ENCODE measurements around the gene ARL4D.
"Not testable (repeated sequence)": the region's sequence is repeated elsewhere in the genome, so short reads cannot be mapped to it uniquely, and the experiment has no call there.

Gene ARL4D, protein sequence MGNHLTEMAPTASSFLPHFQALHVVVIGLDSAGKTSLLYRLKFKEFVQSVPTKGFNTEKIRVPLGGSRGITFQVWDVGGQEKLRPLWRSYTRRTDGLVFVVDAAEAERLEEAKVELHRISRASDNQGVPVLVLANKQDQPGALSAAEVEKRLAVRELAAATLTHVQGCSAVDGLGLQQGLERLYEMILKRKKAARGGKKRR
- 1.3 to 6.0 reads per million in 2 donors for total RNA-seq

DNA sequence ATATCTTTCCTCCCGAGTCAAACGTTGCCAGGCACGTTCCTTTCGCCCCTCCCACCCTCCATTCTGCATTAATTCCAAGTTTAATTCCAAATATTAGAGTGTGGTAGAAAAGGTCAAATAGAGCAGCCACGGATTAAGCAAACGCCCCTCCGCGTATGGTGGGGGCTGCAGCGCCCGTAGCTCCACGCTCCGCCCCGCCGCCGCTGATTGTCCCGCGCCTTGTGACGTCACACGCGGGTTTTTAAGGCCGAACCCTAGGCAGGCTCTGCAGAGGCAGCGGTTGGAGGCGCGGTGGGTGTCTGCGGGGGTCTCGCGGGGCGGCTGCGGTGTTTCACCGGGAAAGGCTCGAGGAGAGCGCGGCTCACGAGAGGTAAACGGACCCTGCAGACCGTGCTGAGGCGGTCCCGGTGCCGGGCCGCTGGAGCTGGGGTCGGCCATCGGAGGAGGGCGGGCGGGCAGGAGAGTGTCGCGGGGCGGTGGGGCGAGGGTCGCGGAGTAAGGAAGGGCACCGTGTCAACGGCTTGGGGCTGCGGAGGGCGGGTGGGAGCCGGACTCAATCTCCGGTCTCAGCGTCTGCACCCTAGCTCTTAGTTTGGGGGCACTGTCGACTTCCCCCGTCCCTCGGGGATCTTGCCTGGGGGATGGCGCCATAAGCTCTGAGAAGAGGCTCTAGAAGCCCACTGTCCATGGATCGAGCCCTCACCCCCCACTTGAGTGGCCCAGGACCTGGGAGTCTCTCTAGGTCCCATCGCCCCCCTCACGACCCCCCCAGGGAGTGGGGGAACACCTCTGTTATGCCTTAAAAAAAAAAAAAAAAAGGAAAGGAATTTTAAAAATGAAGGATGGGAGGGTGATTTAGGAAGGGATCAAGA, at the start of gene ARL4D:
Gene ARL4D, plus strand, starts transcription at position 270 of the 872 bp plus-strand sequence. CDS start 740 bp downstream, outside the sequence.
- DNase-seq = peak; percentile 83

DNA sequence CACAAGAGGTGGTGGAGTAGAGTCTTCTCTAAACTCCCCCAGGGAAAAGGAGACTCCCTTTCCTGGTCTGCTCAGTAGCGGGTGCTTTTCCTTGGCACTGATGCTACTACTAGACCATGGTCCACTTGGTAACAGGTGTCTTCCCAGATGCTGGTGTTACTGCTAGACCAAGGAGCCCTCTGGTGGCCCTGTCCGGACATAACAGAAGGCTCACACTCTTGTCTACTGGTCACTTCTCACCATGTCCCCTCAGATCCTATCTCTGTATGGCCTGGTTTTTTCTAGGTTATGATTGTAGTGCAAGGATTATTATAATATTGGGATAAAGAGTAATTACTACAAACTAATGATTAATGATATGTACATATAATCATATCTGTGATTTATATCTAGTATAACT, 49.7 kb upstream of the ARL4D start:
- no peak for DNase-seq

DNA sequence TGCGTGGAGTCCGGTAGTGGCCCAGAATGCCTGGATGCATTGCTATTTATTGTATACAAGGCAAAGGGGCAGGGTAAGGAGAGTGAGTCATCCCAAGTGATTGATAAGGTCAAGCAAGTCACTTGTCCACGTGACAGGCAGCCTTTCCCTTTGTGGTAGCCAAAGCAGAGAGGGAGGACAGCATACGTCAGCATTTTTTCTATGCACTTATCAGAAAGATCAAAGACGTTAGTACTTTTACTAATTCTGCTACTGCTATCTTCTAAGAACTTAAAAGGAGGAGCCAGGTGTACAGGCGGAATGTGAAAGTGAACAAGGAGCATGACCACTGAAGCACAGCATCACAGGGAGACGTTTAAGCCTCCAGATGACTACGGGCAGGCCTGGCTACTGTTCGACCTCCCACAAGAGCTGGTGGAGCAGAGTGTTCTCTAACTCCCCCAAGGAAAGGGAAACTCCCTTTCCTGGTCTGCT, 47.9 kb upstream of the ARL4D start:
- DNase-seq = no peak

DNA sequence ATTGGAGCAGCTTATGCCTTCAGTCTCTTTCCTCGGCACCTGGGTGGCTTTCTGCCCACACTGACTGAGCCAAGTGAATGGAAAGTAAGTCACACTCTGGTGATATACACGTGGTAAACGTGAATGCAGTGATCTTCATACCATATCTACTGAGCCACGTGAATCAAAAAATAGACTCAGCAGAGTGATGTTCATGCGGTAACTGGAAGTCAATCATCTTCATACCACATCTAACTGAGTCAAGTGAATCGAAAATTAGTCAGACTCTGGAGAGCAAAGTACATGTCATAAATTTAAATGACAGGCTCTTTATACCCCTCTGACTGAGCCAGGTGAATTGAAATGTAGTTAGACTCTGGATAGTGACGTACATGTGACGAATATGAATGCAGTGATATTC, 47.1 kb upstream of the ARL4D start:
- DNase-seq = no peak

DNA sequence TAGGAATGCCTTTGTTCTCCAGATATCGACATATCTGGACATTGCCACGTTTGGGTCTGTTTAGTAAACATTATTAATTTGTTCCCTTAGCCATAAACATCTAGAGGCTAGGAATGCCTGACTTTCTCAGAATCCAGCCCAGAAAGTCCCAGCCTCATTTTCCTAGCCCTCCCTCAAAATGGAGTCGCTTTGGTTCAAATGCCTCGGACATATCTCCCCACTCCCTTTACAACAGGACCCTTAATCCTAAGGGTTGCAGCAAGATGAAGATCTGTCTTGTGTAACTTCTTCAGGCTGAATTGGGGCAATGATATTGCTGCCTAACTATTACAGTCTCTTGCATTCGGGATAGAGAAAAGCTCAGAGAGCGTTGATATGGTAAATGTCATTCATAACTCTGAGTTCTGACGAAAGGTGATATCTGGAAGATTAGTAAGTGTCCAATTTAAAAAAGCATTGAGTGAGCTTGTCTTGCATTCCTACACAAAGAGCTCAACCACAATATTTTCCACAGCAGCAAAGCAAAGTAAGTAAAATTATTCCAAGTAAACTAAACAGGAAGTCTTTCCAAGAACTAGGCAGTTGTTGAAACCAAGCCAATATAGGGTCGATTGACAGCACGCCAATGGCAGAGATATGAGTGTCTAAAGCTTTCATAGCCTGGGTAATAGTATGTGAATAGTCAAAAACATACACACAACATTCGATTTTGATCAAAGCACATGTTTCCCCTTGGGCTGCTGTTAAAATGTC, 46.0 kb upstream of the ARL4D start:
- DNase-seq = no peak

DNA sequence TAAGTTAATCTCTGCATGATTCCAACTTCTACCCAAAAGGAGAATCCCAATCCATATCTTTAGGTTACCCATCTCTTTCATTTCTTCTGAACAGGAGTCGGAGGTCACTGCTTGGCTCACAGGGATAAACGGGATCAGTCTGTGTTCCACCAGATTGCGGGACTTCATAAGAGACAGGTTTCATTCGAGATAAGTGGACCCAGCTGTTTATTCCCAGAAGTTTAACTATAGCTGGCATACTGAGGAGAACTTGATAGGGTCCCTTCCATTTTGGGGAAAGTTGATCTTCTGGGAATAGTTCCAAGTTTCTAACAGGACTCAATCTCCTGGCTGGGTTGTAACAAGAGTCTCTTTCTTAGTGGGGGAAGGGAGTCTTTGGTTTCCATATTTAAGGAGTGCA, 45.4 kb upstream of the ARL4D start:
- DNase-seq = no peak

DNA sequence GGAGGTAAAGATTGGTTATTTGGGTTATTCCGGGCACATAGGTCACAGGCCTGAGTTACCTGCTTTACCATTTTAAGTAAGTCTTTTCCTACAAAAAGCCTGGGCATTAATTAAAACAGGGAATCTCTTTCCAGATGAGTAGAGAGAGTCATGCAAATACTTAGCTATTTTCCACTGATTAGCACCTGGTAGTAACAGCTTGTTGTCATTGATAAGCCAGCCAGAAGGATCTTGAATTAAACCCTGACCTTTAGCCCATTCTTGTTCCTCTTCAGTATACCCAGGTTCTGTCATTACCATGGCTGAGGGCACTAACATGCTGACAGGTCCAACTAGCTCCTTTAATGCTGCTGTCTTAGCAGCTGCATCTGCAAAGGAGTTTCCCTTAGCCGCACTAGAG, 44.4 kb upstream of the ARL4D start:
- no peak for DNase-seq

DNA sequence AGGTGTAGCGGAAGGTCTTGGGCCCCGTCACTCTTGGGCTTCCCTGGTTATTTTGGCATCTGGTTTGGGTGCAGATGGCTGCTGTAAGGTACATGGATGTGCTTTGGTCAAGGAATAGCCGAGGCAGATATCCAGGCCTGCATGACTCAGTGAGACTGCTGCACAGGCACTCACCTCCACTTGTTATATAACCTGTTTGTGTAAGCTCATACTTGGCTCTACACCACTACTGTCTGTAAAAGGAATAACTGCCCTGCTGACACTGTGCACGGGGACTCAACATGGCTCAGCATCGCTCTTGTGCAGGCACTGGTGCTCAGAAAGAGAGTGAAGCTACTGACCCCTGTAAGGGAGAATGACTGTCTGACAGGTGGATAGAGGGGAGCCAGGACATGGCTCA, 42.3 kb upstream of the ARL4D start:
- DNase-seq = no peak

DNA sequence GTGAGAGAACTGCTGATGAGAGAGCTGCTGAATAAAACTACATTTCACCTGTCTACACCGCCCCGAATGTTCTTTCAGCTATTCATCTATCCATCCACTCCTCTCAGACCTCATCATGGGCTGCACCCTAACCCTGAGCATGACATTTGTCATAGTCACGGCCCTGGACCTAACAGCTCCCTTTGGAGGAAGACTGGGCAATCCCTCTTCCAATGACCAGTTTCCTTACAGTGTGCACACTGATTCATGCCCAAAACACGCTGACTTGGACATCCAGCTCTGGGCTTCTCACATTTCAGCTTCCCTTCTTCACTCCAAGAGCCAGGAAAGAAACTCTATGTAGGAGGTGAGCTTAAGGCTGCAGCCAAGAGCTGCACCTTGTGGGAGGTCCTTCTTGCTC, 41.8 kb upstream of the ARL4D start:
- no peak for DNase-seq

DNA sequence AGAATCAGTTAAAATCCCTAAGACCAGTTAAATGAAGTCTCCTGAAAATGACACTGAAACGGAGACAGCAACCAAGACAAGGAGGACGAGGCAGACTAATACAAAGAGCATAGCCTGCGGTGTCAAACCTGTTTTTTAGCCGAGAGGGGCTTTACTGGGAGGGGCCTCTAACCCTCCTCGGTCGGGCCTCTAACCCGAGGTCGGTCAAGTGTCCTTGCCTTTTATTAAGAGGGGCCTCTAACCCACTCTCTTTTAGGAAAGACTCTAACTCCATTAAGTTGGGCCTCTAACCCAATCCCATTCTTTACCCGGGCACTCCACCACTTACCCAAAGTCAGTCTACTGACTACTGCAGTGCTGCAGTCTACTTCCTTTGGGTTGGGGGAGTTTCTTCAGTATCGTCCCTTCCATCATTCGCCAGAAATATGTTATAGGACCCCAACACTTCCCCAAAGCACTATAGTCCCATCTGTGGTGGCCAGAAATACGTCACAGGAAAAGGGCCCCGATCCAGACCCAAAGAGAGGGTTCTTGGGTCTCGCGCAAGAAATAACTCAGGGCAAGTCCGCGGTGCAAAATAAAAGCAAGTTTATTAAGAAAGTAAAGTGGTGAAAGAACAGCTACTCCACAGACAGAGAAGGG, 39.2 kb upstream of the ARL4D start:
- DNase-seq = no peak

DNA sequence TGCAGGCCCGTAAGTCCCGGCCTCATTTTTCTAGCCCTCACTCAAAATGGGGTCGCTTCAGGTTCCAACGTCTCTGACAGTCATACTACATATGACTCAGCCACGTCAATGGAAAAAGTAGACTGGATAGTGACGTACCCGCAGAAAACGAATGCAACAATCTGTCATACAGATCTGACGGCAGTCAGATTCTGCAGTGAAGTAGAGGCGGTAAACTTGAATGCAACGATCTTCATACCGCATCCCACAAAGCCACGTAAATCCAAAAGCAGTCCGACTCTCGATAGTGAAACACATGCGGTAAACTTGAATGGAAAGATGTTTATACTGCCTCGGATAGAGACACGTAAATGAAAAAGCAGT, 38.4 kb upstream of the ARL4D start:
- peak; percentile 37 for DNase-seq

DNA sequence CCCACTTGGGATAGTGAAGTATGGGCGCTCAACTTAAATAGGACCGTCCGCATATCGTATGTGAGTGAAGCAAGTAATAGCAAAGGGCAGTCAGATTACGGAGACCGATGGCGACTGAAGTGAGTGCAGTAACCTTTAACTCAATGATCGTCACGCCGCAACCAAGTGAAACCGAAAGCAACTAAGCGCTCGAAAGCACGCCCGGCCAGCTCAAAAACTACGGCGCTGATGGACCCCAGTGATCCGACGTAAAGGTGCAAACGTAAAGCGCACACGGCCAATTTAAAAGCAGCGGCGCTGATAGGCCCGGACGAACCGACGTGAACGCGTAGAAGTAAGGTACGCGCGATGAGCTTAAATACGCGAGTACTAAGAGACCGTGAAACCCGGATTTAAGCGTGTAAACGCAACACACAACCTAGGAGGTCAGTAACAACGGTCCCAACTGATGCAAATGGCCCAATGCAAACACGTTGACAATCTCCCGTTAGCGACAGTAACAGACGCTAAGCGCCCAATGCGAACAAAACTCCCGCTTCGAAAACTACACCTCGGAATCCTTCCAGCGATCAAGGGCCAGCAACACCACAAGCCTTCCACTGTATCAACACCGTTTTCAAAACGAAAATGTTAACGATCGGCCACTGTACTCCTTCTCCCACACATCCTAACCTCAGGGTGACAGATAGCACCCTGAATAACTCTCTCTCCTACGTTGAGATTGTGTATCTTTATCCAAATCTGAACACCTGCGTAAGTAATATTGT, 37.9 kb upstream of the ARL4D start:
- peak; percentile 64 for DNase-seq

DNA sequence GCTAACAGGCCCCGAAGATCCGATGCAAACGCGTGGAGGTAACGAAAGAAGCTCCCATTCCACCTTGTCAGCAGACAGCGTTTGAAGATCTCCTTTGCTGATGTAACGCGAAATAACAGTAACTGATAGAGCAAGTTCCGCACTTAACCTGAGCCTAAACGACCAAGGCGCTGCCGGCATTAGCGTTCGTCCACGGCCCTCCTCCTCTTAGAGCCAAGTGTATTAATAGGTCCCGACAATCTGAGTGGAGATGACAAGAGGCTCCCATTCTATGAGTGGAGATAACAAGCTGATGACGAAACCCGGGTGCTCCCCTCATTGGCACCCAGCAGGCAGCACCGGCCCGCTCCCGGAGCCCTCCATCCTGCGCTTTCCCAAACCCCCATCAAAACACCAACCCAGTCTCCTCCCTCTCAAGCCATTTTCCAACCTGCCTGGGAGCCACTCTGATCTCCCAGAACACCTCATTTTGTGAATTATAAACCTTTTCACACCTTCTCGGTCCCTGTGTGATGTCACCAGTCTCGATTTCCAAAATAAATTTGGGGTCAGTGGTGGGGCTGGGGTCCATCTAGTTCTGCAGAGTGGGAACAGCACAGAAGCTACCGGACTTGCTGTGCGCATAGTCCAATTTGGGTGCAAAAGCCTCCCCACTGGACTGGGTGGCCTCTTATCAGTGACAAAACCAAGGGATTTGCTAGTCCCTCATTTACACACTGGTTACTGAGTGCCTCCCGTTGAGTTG, 35.4 kb upstream of the ARL4D start:
- DNase-seq = no peak

DNA sequence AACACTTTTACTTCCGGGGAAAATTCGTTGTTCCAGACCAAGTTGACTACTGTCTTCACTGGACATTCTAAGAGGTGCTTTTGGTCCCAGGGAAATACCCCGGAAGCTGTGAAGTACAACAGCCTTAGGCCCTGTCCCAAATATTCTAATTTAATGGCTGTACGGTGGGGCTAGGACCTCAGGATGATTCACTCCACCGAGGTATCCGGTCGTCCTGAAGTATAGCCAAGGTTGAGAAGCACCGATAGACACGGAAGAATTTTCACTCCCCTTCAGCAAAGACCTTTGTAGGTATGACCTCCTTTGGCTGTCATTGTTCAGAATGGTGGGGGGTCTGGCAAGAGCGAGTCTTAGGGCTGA, 34.9 kb upstream of the ARL4D start:
- no peak for DNase-seq

DNA sequence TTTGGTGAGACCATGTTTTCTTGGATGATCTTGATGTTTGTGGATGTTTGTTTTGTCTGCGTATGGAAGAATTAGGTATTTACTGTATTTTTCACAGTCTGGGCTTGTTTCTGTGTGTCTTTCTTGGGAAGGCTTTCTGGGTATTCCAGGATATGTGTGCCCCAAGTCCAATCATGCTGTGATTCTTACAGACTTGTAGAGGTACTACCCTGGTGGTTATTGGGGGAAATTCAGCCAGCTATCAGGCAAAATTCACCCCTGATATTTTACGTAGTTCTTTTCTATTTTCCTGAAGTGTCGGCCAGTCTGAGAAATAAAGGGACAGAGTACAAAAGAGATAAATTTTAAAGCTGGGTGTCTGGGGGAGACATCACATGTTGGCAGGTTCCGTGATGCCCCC, 33.4 kb upstream of the ARL4D start:
- no peak for DNase-seq

DNA sequence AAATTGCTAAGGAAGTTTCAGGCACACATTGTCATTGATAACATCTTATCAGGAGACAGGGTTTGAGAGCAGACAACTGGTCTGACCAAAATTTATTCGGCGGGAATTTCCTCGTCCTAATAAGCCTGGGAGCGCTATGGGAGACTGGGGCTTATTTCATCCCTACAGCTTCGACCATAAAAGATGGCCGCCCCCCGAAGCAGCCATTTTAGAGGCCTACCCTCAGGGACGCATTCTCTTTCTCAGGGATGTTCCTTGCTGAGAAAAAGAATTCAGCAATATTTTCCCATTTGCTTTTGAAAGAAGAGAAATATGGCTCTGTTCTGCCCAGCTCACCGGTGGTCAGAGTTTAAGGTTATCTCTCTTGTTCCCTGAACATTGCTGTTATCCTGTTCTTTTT, 32.9 kb upstream of the ARL4D start:
- not testable (repeated sequence) for DNase-seq

DNA sequence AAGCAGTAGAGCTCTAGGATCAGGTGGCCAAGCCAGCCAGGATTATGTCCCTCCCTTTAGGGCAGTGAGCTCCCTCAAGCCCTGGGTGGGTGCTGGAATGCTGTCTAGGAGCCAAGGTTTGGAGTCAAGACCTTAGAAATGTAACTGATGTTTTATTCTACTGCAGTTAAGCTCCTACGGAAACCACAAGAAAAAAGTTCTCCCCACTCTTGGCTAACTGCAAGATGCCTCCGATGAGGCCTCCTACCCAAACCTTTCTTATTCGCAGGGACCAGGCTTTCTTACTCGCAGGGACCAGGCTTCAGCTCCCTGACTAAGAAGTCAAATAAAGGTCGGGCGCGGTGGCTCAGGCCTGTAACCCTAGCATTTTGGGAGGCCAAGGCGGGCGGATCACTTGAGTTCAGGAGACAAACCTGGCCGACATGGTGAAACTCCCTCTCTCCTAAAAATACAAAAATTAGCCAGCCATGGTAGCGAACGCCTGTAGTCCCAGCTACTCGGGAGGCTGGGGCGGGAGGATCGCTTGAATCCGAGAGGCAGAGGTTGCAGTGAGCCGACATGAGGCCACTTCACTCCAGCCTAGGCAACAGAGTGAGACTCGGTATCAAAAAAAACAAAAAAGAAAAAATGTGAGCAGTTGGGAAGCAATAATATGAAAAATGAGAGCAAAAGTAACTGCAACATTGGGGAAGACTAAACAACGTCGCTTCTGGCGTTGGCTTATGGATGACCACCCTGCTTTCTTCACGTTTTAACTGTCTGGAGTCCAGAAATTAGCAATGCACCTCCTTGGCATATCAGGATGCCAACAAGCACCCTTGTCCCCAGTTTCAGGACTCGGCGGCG, 31.7 kb upstream of the ARL4D start:
- DNase-seq = no peak

DNA sequence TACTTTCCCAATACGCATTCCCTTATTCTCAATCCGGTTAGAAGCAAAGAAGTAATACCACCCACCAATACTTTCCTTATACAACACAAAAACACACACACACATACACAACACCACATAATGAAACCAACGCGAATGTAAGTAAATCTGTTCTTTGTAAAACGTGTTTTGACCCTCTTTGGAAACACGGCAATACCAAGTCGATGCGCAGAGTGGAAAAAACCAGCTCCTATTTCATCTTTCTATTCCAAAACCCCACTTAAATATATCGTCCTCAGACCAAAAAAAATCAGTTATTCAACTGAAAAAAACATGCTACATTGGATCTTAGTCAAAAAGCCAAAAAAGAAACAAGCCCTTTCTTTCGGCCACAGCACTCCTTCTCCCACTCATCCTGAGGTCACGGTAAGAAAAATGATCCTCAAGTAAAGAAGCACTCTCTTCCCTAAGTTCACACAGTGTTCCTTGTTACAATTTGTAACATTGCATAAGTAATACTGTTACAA, 31.0 kb upstream of the ARL4D start:
- DNase-seq = no peak

DNA sequence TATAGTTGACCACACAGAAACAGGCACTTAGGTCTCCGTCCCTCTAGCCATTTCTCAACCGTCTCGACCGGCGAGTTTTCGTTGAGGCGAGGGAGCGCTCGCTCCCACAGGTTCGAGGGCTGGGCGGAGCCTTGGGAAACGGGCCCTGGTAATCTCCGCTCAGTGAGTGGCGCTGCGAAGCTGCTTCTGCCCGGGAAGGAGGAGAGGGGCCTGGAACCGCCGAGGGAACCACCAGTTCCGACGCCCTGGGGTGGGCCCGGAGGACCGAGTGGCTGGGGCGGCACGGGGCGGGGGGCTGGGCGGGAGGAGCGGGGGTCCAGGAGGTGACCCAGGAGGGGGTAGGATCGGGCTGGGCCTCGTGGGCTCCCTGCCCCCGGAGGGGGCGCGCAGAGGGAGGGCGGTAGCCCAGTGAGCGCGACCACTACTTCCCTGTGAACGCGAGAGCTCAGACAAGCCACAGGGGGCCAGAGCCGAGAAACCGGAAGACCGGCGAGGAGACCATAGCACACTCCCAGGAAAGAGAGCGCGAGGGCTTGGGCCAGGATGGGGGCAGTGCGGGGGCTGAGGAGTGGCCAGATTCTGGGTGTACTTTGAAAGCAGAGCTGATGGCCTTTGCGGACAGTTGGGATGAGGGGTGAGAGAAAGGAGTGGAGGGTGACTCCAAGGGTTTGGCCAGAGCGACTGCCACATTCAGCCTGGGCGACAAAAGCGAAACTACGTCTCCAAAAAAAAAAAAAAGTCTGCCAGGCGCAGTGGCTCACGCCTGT, 29.9 kb upstream of the ARL4D start:
- DNase-seq = peak; percentile 44

DNA sequence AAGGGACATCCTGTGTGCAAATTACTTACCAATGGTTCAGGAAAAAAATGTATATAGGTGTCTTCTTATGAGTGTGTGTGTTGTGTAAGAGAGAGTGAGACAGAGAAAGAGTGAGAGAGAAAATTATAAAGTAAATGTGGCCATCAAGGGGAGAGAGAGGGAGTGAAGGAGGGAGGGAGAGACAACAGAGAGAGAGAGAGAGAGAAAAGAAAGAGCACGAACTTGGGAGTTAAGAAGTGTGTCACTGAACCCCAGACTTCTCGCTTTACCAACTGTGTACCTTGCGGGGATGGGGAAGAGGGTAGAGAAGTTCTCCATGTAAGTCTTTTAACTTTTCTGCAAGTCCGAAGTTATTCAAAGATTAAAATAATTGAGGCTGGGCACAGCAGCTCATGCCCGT, 28.8 kb upstream of the ARL4D start:
- DNase-seq = no peak
